ENCODE data around the gene ZNF180. TPM values are rescaled to one million over a fixed set of nuclear protein-coding genes. Genes with fewer than 3 reads are reported as not detected.
A peak's percentile ranks its signal among the peaks of the same experiment; 100 is the strongest.
"Not testable (repeated sequence)": the region's sequence is repeated elsewhere in the genome, so short reads cannot be mapped to it uniquely, and the experiment has no call there.

Gene ZNF180
- total RNA-seq: 7.0 and 8.5 TPM in 2 replicates

GRCh38 chr19:44499962-44500949 is at the start of gene ZNF180:
Gene ZNF180, minus strand, starts transcription at chr19:44500522. Its CDS starts 3,188 bp downstream, at chr19:44497334.
- intact Hi-C loops (cut with micrococcal nuclease): loop anchor here (2.0 to 10.0 kb wide), 4 partner anchors 288 to 905 kb away; partner anchors contain the start of genes IRGQ, ZNF225, ZNF227 and ZNF230
- peaks cover 46% of the 10 kb centered on the region for H3K9me3 Mint-ChIP-seq
- peaks cover 51% of the 10 kb centered on the region for H3K36me3 Mint-ChIP-seq (ENCODE audit: low read depth)

GRCh38 chr19:44549507-44549906 is 49.2 kb upstream of the ZNF180 start:
- no peak for DNase-seq
- intact Hi-C loops (cut with micrococcal nuclease): no loop called here
- H3K36me3 Mint-ChIP-seq (ENCODE audit: low read depth): no peaks in the 10 kb centered on the region
- H3K9me3 Mint-ChIP-seq: peaks cover 23% of the 10 kb centered on the region
- no peak overlapping the region for H3K27ac Mint-ChIP-seq
- no peaks in the 10 kb centered on the region for H3K4me1 Mint-ChIP-seq
- no peak overlapping the region for H3K4me3 Mint-ChIP-seq
- no peaks in the 10 kb centered on the region for H3K27me3 Mint-ChIP-seq

More at GRCh38 chr19:44499962-44500949, at the start of gene ZNF180:
- H3K4me1 Mint-ChIP-seq: peaks cover 28% of the 10 kb centered on the region
- DNase-seq: peak; percentile 99
- H3K27ac Mint-ChIP-seq: peak within 1 kb of the TSS; percentile 93
- peak within 1 kb of the TSS; percentile 94 for H3K4me3 Mint-ChIP-seq
- H3K27me3 Mint-ChIP-seq: no peaks in the 10 kb centered on the region

GRCh38 chr19:44548736-44549135 is 48.4 kb upstream of the ZNF180 start:
- Mint-ChIP-seq H3K4me3 (no peak overlapping the region), H3K9me3 (peaks cover 28% of the 10 kb centered on the region), H3K27ac (no peak overlapping the region), H3K27me3 (no peaks in the 10 kb centered on the region), H3K36me3 (ENCODE audit: low read depth) (no peaks in the 10 kb centered on the region), H3K4me1 (no peaks in the 10 kb centered on the region)
- intact Hi-C loops (cut with micrococcal nuclease): no loop called here
- DNase-seq: no peak

- DNase-seq: no peak
- no peak overlapping the region for H3K27ac Mint-ChIP-seq
- H3K9me3 Mint-ChIP-seq: peaks cover 28% of the 10 kb centered on the region
- no peaks in the 10 kb centered on the region for H3K4me1 Mint-ChIP-seq
- intact Hi-C loops (cut with micrococcal nuclease): no loop called here
- H3K27me3 Mint-ChIP-seq: no peaks in the 10 kb centered on the region
- H3K4me3 Mint-ChIP-seq: no peak overlapping the region
- H3K36me3 Mint-ChIP-seq (ENCODE audit: low read depth): no peaks in the 10 kb centered on the region
These were observed 43.7 kb upstream of the ZNF180 start for GRCh38 chr19:44544031-44544430.

DNA sequence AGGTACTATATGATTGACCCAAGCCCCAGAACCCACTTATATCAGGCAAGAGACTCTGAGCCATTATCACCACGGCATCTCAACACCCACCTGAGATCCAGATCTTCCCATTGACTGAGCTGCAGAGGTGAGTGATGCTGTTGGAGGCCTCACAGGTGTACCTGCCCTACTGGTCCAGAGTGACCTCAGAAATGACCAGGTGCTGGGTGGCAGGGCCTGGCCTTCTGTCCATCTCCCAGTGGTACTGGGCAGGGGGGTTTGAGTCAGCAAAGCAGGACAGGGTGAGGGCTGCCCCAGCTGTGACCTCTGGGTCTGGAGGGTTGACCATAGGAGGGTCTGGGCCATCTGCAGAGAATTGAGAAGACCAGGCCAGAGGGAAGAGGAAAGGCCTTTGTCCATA is 42.3 kb upstream of the ZNF180 start:
- intact Hi-C loops (cut with micrococcal nuclease): no loop called here
- Mint-ChIP-seq H3K36me3 (ENCODE audit: low read depth) (no peaks in the 10 kb centered on the region), H3K9me3 (peaks cover 31% of the 10 kb centered on the region), H3K27me3 (no peaks in the 10 kb centered on the region), H3K27ac (no peak overlapping the region), H3K4me1 (no peaks in the 10 kb centered on the region), H3K4me3 (no peak overlapping the region)
- no peak for DNase-seq

DNA sequence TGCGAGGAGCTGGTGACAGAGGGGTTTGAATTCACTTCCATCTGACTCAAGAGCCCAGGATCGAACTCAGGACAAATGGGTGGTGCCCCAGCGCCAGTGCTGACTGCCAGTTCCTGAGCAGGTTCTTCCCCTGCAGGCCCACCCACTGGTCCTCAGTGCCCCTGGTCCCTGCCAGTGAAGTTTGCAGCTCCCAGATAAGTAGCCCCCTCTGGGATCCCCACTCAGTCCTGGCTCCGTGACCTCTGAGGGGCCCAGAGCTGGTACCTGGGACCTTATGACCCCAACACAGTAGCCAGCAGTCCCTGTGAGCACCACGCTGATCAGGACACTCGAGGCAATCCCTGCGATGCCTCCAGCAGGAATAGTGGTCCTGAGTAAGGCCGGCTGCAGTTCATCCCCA is 40.4 kb upstream of the ZNF180 start:
- H3K27ac Mint-ChIP-seq: no peak overlapping the region
- no peaks in the 10 kb centered on the region for H3K36me3 Mint-ChIP-seq (ENCODE audit: low read depth)
- DNase-seq: no peak
- no peaks in the 10 kb centered on the region for H3K27me3 Mint-ChIP-seq
- no peaks in the 10 kb centered on the region for H3K4me1 Mint-ChIP-seq
- H3K4me3 Mint-ChIP-seq: no peak overlapping the region
- intact Hi-C loops (cut with micrococcal nuclease): no loop called here
- H3K9me3 Mint-ChIP-seq: peaks cover 35% of the 10 kb centered on the region

- Mint-ChIP-seq H3K9me3 (peaks cover 35% of the 10 kb centered on the region), H3K27me3 (no peaks in the 10 kb centered on the region), H3K27ac (no peak overlapping the region), H3K36me3 (ENCODE audit: low read depth) (no peaks in the 10 kb centered on the region), H3K4me3 (no peak overlapping the region), H3K4me1 (no peaks in the 10 kb centered on the region)
- DNase-seq: no peak
- intact Hi-C loops (cut with micrococcal nuclease): no loop called here
These were observed 39.7 kb upstream of the ZNF180 start for GRCh38 chr19:44539991-44540390.

GRCh38 chr19:44539236-44539826 is 39.0 kb upstream of the ZNF180 start:
- intact Hi-C loops (cut with micrococcal nuclease): no loop called here
- no peak for DNase-seq
- no peaks in the 10 kb centered on the region for H3K27me3 Mint-ChIP-seq
- no peak overlapping the region for H3K27ac Mint-ChIP-seq
- H3K4me3 Mint-ChIP-seq: no peak overlapping the region
- no peaks in the 10 kb centered on the region for H3K36me3 Mint-ChIP-seq (ENCODE audit: low read depth)
- H3K9me3 Mint-ChIP-seq: peaks cover 31% of the 10 kb centered on the region
- no peaks in the 10 kb centered on the region for H3K4me1 Mint-ChIP-seq

- H3K27me3 Mint-ChIP-seq; H3K36me3 Mint-ChIP-seq (ENCODE audit: low read depth); H3K4me3 Mint-ChIP-seq; H3K27ac Mint-ChIP-seq; intact Hi-C loops (cut with micrococcal nuclease); H3K4me1 Mint-ChIP-seq; DNase-seq: not testable (repeated sequence)
- H3K9me3 Mint-ChIP-seq: peaks cover 25% of the 10 kb centered on the region
These were observed 35.0 kb upstream of the ZNF180 start for GRCh38 chr19:44535361-44535760.

DNA sequence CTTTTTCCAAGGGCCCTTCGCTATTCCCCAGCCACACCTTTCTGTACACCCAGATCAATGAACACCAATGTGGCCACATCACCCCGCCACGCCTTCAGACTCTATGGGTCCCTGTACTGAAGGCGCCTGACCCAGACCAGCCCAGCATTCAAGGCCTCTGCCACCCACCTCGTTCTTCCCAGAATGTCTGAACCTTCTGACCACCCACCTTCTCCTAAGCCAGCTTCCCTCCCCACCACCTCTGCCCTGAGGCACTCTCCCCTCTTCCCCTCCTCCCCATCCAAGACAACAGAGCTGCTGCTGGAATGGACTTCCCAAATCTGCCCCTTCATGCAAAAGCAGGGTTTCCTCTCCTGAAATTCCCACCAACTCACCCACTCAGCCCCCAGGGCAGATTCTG is 32.5 kb upstream of the ZNF180 start:
- H3K9me3 Mint-ChIP-seq: peaks cover 27% of the 10 kb centered on the region
- no peaks in the 10 kb centered on the region for H3K27me3 Mint-ChIP-seq
- H3K36me3 Mint-ChIP-seq (ENCODE audit: low read depth): no peaks in the 10 kb centered on the region
- no peak for DNase-seq
- intact Hi-C loops (cut with micrococcal nuclease): no loop called here
- H3K27ac Mint-ChIP-seq: no peak overlapping the region
- H3K4me1 Mint-ChIP-seq: no peaks in the 10 kb centered on the region
- H3K4me3 Mint-ChIP-seq: no peak overlapping the region

DNA sequence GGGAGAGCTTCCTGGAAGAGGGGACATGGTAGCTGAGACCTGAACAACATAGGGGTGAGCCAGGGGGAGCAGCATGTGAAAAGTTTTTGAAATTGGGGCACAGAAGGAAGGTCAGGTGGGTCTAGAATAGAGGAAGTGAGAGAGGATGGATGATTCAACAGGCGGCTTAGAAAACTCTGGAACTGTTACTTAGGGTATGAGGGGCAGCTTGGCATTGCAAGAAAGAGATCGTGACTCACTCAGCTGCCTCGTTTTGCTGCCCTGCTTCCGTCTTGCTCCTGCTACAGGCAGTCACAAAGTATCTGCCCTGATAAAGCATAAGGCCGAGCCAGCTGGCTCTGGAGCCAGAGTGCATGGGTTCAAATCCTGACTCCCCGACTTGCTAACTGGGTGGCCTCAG is 30.5 kb upstream of the ZNF180 start:
- H3K4me3 Mint-ChIP-seq: no peak overlapping the region
- no peaks in the 10 kb centered on the region for H3K4me1 Mint-ChIP-seq
- DNase-seq: no peak
- H3K27me3 Mint-ChIP-seq: no peaks in the 10 kb centered on the region
- no peaks in the 10 kb centered on the region for H3K36me3 Mint-ChIP-seq (ENCODE audit: low read depth)
- no peak overlapping the region for H3K27ac Mint-ChIP-seq
- peaks cover 22% of the 10 kb centered on the region for H3K9me3 Mint-ChIP-seq
- intact Hi-C loops (cut with micrococcal nuclease): no loop called here

GRCh38 chr19:44529536-44529935 is 29.2 kb upstream of the ZNF180 start, which contains the start of gene CEACAM20:
Gene CEACAM20, minus strand, starts transcription at chr19:44529675. Its CDS starts 166 bp downstream, at chr19:44529509.
- DNase-seq: no peak
- intact Hi-C loops (cut with micrococcal nuclease): no loop called here
- Mint-ChIP-seq H3K4me1 (no peaks in the 10 kb centered on the region), H3K27ac (no peak within 1 kb of the TSS), H3K27me3 (no peaks in the 10 kb centered on the region), H3K4me3 (no peak within 1 kb of the TSS), H3K9me3 (peaks cover 22% of the 10 kb centered on the region), H3K36me3 (ENCODE audit: low read depth) (no peaks in the 10 kb centered on the region)

DNA sequence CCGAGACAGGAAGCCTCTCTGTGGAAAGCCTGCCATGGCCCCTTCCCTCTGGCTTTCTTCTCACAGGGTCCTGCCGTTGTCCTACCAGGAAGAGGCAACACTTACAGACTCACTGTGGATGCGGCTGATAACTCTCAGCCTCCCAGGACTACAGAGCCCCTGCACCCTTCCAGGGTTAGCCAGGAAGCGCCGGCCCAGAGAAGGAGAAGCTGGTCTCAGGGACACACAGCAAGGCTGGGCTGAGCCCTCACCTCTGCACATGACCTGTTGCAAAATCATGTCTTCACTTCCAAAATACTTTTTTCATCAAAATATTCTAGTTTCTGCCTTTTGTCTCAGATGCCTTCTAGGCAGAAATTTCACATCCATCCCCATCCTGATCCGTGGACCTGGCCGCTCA is 27.2 kb upstream of the ZNF180 start:
- Mint-ChIP-seq H3K27me3 (no peaks in the 10 kb centered on the region), H3K4me3 (no peak overlapping the region), H3K4me1 (no peaks in the 10 kb centered on the region), H3K36me3 (ENCODE audit: low read depth) (no peaks in the 10 kb centered on the region), H3K9me3 (peaks cover 25% of the 10 kb centered on the region), H3K27ac (no peak overlapping the region)
- intact Hi-C loops (cut with micrococcal nuclease): no loop called here
- DNase-seq: no peak

- peaks cover 25% of the 10 kb centered on the region for H3K9me3 Mint-ChIP-seq
- no peaks in the 10 kb centered on the region for H3K36me3 Mint-ChIP-seq (ENCODE audit: low read depth)
- no peak overlapping the region for H3K4me3 Mint-ChIP-seq
- no peaks in the 10 kb centered on the region for H3K27me3 Mint-ChIP-seq
- no peaks in the 10 kb centered on the region for H3K4me1 Mint-ChIP-seq
- no peak for DNase-seq
- H3K27ac Mint-ChIP-seq: no peak overlapping the region
- intact Hi-C loops (cut with micrococcal nuclease): no loop called here
These were observed 25.6 kb upstream of the ZNF180 start for GRCh38 chr19:44525721-44526430.
